HepG2 (cell line): ENCODE data around the gene H3-3A. TPM values are rescaled to one million over a fixed set of nuclear protein-coding genes. Genes with fewer than 3 reads are reported as not detected.

Experiments used
- ATAC-seq: fragments of 200-7000 bp; cut with Tn5 transposase; 3 replicates; pipeline ENCODE4 v1.9.1; 2020; ENCODE audit warnings: mild to moderate bottlenecking, moderate library complexity
- BruUV-seq: library from RNA; stranded (reverse); fragments of 400-500 nt; replicated peaks from 2 replicates; lab custom pipeline; 2021; lab: Mats Ljungman, UMichigan
- CTCF ChIA-PET: fragments of 300-600 bp; formaldehyde crosslinking; extraction: SDS; loops from one replicate; lab custom pipeline; 2021; ENCODE audit warnings: low total read pairs, inconsistent platforms, low intra/inter-chr PET ratio; lab: Yijun Ruan, JAX
- POLR2A ChIA-PET: fragments of 350-600 bp; sonication (Branson Sonifier 250); formaldehyde crosslinking; loops from one replicate; lab custom pipeline; 2020; ENCODE audit warnings: antibody characterized with exemption, inconsistent platforms; lab: Yijun Ruan, JAX
- DNase-seq: peaks from one replicate; pipeline ENCODE4 v3.0.0-alpha.2; 2015; ENCODE audit warnings: low spot score
- FAIRE-seq: peaks from 3 replicates; lab custom pipeline; 2011; peaks lifted over from hg19 to GRCh38; lab: Jason Lieb, UNC
- H2AFZ ChIP-seq: one replicate; pipeline ENCODE4 v1.6.1; 2011; ENCODE audit warnings: low read length, inconsistent platforms
- H3K27ac ChIP-seq: fragments of 300-600 bp; 3 replicates; pipeline ENCODE4 v1.8.0; 2011; ENCODE audit warnings: mixed run types, mild to moderate bottlenecking, mixed read lengths, low read length, inconsistent platforms; ENCODE audit not compliant: insufficient read depth; ENCODE audit errors: extremely low read length
- H3K27me3 ChIP-seq, 2 experiments: fragments of 200-600 bp in 1 of 2; 2 replicates in 1 of 2; 3 replicates in 1 of 2; pipeline versions ENCODE4 v1.6.0 to v1.8.0; 2011; ENCODE audit warnings: low read length in 2 of 2, mild to moderate bottlenecking in 2 of 2, moderate library complexity in 2 of 2, inconsistent platforms in 1 of 2; ENCODE audit not compliant: insufficient read depth in 2 of 2, control insufficient read depth in 1 of 2
- H3K36me3 ChIP-seq, 2 experiments: fragments of 200-600 bp in 1 of 2; replicated peaks in 1 of 2; 2 replicates in 1 of 2; 3 replicates in 1 of 2; pipeline versions ENCODE4 v1.5.1 to v1.8.0; 2011; ENCODE audit warnings: low read length in 2 of 2, inconsistent platforms in 1 of 2; ENCODE audit not compliant: insufficient read depth in 2 of 2, control insufficient read depth in 1 of 2
- H3K4me1 ChIP-seq: 2 replicates; pipeline ENCODE4 v1.5.1; 2012; ENCODE audit warnings: low read length, inconsistent platforms; ENCODE audit not compliant: insufficient read depth
- H3K4me2 ChIP-seq: 2 replicates; pipeline ENCODE4 v1.6.0; 2011; ENCODE audit warnings: low read depth, low read length, inconsistent platforms
- H3K4me3 ChIP-seq, 3 experiments: fragments of 200-600 bp in 1 of 3; sonication (generic), shearing (Covaris generic) in 1 of 3; replicated peaks in 1 of 3; 2 replicates each; pipeline ENCODE4 v1.5.1; 2011 to 2016; ENCODE audit warnings: low read length in 3 of 3, inconsistent platforms in 2 of 3, low read depth in 2 of 3, mild to moderate bottlenecking in 2 of 3, control low read depth in 1 of 3, mixed read lengths in 1 of 3; ENCODE audit not compliant: insufficient read depth in 1 of 3
- H3K79me2 ChIP-seq: one replicate; pipeline ENCODE4 v1.6.1; 2011; ENCODE audit warnings: low read length, inconsistent platforms; ENCODE audit not compliant: insufficient read depth
- H3K9ac ChIP-seq: 2 replicates; pipeline ENCODE4 v1.6.0; 2011; ENCODE audit warnings: mild to moderate bottlenecking, low read depth, low read length, inconsistent platforms; ENCODE audit not compliant: insufficient read depth
- H3K9me3 ChIP-seq: 2 replicates; pipeline ENCODE4 v1.5.1; 2012; ENCODE audit warnings: mild to moderate bottlenecking, low read length
- H4K20me1 ChIP-seq: 2 replicates; pipeline ENCODE4 v1.6.0; 2011; ENCODE audit warnings: inconsistent platforms, mild to moderate bottlenecking, low read length, moderate library complexity; ENCODE audit not compliant: insufficient read depth
- MED1 ChIP-seq: sonication (generic); formaldehyde crosslinking; IDR thresholded peaks from 2 replicates; pipeline ENCODE4 v1.4.0; 2020; ENCODE audit warnings: missing genetic modification reagents
- NRL ChIP-seq: sonication (generic); formaldehyde crosslinking; IDR thresholded peaks from 2 replicates; pipeline ENCODE4 v1.5.0; 2020; ENCODE audit warnings: missing genetic modification reagents, mild to moderate bottlenecking, moderate library complexity, borderline replicate concordance
- PRDM4 ChIP-seq: sonication (generic); formaldehyde crosslinking; IDR thresholded peaks from 2 replicates; pipeline ENCODE4 v1.9.0; 2021; ENCODE audit warnings: missing genetic modification reagents, borderline replicate concordance
- SAP130 ChIP-seq: IDR thresholded peaks from 2 replicates; pipeline ENCODE4 v1.6.1; 2016; ENCODE audit warnings: low read depth
- TOPORS ChIP-seq: sonication (generic); formaldehyde crosslinking; IDR thresholded peaks from 2 replicates; pipeline ENCODE4 v1.8.0; 2023; ENCODE audit warnings: mild to moderate bottlenecking, missing genetic modification reagents
- U2AF2 ChIP-seq: fragments of 200-400 bp; formaldehyde crosslinking; IDR thresholded peaks from 2 replicates; pipeline ENCODE4 v1.6.1; 2017; ENCODE audit warnings: low read depth, mild to moderate bottlenecking, low read length
- ZNF619 ChIP-seq: sonication (generic); formaldehyde crosslinking; IDR thresholded peaks from 2 replicates; pipeline ENCODE4 v1.4.0; 2020; ENCODE audit warnings: mild to moderate bottlenecking, missing genetic modification reagents
- ZNF777 ChIP-seq: sonication (generic); formaldehyde crosslinking; IDR thresholded peaks from 2 replicates; pipeline ENCODE4 v1.4.0; 2020; ENCODE audit warnings: missing genetic modification reagents
- WGBS: methylation state at CpG from one replicate; pipeline ENCODE4 v1.1.6; 2017; ENCODE audit warnings: low lambda C conversion rate; 5-methylcytosine and 5-hydroxymethylcytosine counted together
- in situ Hi-C: cut with HindIII; loops from 2 replicates; pipeline ENCODE4 v1.10.0; 2017; ENCODE audit warnings: low pct_unique_long_range_greater_than_20kb; ENCODE audit not compliant: extremely low pct_ligation_motif_present
- intact Hi-C: fragments of 100-400 bp; cut with micrococcal nuclease; formaldehyde crosslinking; loops from one replicate; pipeline ENCODE4 v1.10.0; 2022; ENCODE audit not compliant: unreplicated experiment
- polyA plus RNA-seq, 8 experiments: library from polyadenylated mRNA; depleted of rRNA in 3 of 8; stranded (reverse) in 7 of 8; unstranded in 1 of 8; fragments of >200 nt; fragmentation: Illumina TruSeq in 4 of 8; extraction: Trizol in 4 of 8; gene quantifications; 2 replicates each; pipeline versions ENCODE4 v1.2.1 to v1.2.3, GENCODE V29; 2011 to 2016; ENCODE audit warnings: low read depth in 4 of 8, missing spikeins in 1 of 8, mixed read lengths in 1 of 8; ENCODE audit not compliant: insufficient read depth in 1 of 8
- total RNA-seq, 5 experiments: library from RNA; depleted of rRNA; stranded (reverse); fragments of >200 nt; fragmentation: Illumina TruSeq; extraction: Trizol; gene quantifications; 2 replicates each; pipeline ENCODE4 v1.2.3, GENCODE V29; 2016; ENCODE audit warnings: low read depth in 1 of 5
- TF ChIP-seq, protein P1 (sequence below): sonication (generic); formaldehyde crosslinking; IDR thresholded peaks from 2 replicates; pipeline ENCODE4 v1.4.0; 2020; ENCODE audit warnings: missing genetic modification reagents

The H3-3A gene
- total and polyA plus RNA-seq, 2 of the 13 experiments (the other 11 are each of a cell fraction or from before 2014, with no cell fraction given): 221 to 320 TPM

DNA sequence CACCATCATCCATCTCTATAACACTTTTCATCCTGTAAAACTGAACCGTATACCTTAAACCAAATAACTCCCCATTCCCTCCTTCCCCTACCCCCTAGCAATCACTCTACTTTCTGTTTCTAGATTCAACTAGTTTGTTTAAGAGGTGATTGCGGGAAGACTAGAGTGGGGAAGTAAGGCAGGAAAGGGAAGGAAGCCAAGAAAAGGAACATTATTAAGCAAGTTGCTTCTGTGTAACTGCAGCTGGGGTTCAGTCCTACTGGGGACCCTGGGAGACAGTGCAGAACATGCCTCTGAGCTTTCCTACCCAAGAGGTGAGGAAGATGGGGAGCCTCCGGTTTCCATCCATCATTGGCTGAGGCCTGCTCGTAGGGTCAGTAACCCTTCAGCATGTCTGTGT lies 28.9 kb upstream of the H3-3A start:
- H3K36me3 ChIP-seq: no peaks in the 10 kb centered on the region
- 45% methylated on average over 4 of the region's 4 CpGs for WGBS
- H3K9me3 ChIP-seq: no peaks in the 10 kb centered on the region
- in situ Hi-C loops: no loop called here
- POLR2A ChIA-PET: interaction anchor here (0.5 to 1.6 kb wide), 2 partner anchors 34 to 47 kb away, joined by 3 to 6 read pairs; partner anchors contain the start of gene SDE2
- no TSS peak for BruUV-seq
- FAIRE-seq: no peak
- no peak overlapping the region for H3K27ac ChIP-seq
- H4K20me1 ChIP-seq: no peaks in the 10 kb centered on the region
- DNase-seq: no peak
- intact Hi-C loops: no loop called here
- H3K9ac ChIP-seq: no peak overlapping the region
- H2AFZ ChIP-seq: no peak overlapping the region
- H3K4me2 ChIP-seq: no peak overlapping the region
- CTCF ChIA-PET: no interaction called here
- TF ChIP-seq U2AF2 (no peak), NRL (CRISPR knock-in tag) (no peak), PRDM4 (no peak), SAP130 (no peak), TOPORS (CRISPR knock-in tag) (no peak), ZNF619 (CRISPR knock-in tag) (no peak), ZNF777 (CRISPR knock-in tag) (no peak), MED1 (CRISPR knock-in tag) (no peak)
- TF ChIP-seq, protein P1, sequence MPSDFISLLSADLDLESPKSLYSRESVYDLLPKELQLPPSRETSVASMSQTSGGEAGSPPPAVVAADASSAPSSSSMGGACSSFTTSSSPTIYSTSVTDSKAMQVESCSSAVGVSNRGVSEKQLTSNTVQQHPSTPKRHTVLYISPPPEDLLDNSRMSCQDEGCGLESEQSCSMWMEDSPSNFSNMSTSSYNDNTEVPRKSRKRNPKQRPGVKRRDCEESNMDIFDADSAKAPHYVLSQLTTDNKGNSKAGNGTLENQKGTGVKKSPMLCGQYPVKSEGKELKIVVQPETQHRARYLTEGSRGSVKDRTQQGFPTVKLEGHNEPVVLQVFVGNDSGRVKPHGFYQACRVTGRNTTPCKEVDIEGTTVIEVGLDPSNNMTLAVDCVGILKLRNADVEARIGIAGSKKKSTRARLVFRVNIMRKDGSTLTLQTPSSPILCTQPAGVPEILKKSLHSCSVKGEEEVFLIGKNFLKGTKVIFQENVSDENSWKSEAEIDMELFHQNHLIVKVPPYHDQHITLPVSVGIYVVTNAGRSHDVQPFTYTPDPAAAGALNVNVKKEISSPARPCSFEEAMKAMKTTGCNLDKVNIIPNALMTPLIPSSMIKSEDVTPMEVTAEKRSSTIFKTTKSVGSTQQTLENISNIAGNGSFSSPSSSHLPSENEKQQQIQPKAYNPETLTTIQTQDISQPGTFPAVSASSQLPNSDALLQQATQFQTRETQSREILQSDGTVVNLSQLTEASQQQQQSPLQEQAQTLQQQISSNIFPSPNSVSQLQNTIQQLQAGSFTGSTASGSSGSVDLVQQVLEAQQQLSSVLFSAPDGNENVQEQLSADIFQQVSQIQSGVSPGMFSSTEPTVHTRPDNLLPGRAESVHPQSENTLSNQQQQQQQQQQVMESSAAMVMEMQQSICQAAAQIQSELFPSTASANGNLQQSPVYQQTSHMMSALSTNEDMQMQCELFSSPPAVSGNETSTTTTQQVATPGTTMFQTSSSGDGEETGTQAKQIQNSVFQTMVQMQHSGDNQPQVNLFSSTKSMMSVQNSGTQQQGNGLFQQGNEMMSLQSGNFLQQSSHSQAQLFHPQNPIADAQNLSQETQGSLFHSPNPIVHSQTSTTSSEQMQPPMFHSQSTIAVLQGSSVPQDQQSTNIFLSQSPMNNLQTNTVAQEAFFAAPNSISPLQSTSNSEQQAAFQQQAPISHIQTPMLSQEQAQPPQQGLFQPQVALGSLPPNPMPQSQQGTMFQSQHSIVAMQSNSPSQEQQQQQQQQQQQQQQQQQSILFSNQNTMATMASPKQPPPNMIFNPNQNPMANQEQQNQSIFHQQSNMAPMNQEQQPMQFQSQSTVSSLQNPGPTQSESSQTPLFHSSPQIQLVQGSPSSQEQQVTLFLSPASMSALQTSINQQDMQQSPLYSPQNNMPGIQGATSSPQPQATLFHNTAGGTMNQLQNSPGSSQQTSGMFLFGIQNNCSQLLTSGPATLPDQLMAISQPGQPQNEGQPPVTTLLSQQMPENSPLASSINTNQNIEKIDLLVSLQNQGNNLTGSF: no peak
- H3K79me2 ChIP-seq: no peaks in the 10 kb centered on the region
- no peak overlapping the region for H3K4me3 ChIP-seq
- no peak for ATAC-seq
- peaks cover 13% of the 10 kb centered on the region for H3K4me1 ChIP-seq
- H3K27me3 ChIP-seq: peaks cover 1 to 5% of the 10 kb centered on the region in 2 experiments; a peak in 1 of 5 replicates
